Suprapubic skin (tissue), 4 donors: ENCODE results near the gene PYGB. TPM values are rescaled to one million over a fixed set of nuclear protein-coding genes. Genes with fewer than 3 reads are reported as not detected.
A peak's percentile ranks its signal among the peaks of the same experiment; 100 is the strongest.

Experiments
- DNase-seq, 2 donors: peaks; one replicate each; pipeline ENCODE4 v3.0.0-alpha.2; 2019; ENCODE audit warnings: low spot score in 2 of 2
- H3K27ac ChIP-seq: fragments of 200-600 bp; sonication (generic); one replicate; pipeline ENCODE4 v1.5.1; 2019
- H3K27me3 ChIP-seq: fragments of 200-600 bp; sonication (generic); one replicate; pipeline ENCODE4 v1.5.1; 2019
- H3K36me3 ChIP-seq: fragments of 200-600 bp; sonication (generic); one replicate; pipeline ENCODE4 v1.5.1; 2019
- H3K4me1 ChIP-seq: fragments of 200-600 bp; sonication (generic); one replicate; pipeline ENCODE4 v1.5.1; 2019
- H3K4me3 ChIP-seq: fragments of 200-600 bp; sonication (generic); one replicate; pipeline ENCODE4 v1.5.1; 2019; ENCODE audit warnings: mild to moderate bottlenecking
- H3K9me3 ChIP-seq: fragments of 200-600 bp; sonication (generic); one replicate; pipeline ENCODE4 v1.5.1; 2019
- CTCF ChIP-seq, 2 donors: fragments of 200-600 bp in 1 of 2; fragments of 450-650 bp in 1 of 2; sonication (generic) in 1 of 2; IDR thresholded peaks; one replicate each; pipeline ENCODE4 v1.5.1; 2016 to 2019; ENCODE audit warnings: antibody characterized with exemption in 2 of 2, mild to moderate bottlenecking in 1 of 2, moderate library complexity in 1 of 2
- EP300 ChIP-seq: sonication (generic); formaldehyde crosslinking; IDR thresholded peaks from one replicate; pipeline ENCODE4 v1.6.1; 2017; ENCODE audit warnings: antibody characterized with exemption
- POLR2A ChIP-seq, 2 donors: fragments of 450-650 bp; IDR thresholded peaks; one replicate each; pipeline ENCODE4 v1.6.1; 2017; ENCODE audit warnings: antibody characterized with exemption in 2 of 2, mild to moderate bottlenecking in 2 of 2, moderate library complexity in 2 of 2
- POLR2AphosphoS5 ChIP-seq, 3 donors: sonication (generic); formaldehyde crosslinking; IDR thresholded peaks; one replicate each; pipeline ENCODE4 v1.6.1; 2017; ENCODE audit warnings: antibody characterized with exemption in 3 of 3
- WGBS: methylation state at CpG from one replicate; pipeline ENCODE4 v1.1.5; 2018; 5-methylcytosine and 5-hydroxymethylcytosine counted together
- total RNA-seq, 4 donors: library from RNA; depleted of rRNA; stranded (reverse); fragments of >200 nt; gene quantifications; one replicate each; pipeline ENCODE4 v1.1.0, GENCODE V29; 2016

Gene PYGB
- total RNA-seq, 4 donors from 2014 or later = 142 to 247 (median 198) TPM

DNA sequence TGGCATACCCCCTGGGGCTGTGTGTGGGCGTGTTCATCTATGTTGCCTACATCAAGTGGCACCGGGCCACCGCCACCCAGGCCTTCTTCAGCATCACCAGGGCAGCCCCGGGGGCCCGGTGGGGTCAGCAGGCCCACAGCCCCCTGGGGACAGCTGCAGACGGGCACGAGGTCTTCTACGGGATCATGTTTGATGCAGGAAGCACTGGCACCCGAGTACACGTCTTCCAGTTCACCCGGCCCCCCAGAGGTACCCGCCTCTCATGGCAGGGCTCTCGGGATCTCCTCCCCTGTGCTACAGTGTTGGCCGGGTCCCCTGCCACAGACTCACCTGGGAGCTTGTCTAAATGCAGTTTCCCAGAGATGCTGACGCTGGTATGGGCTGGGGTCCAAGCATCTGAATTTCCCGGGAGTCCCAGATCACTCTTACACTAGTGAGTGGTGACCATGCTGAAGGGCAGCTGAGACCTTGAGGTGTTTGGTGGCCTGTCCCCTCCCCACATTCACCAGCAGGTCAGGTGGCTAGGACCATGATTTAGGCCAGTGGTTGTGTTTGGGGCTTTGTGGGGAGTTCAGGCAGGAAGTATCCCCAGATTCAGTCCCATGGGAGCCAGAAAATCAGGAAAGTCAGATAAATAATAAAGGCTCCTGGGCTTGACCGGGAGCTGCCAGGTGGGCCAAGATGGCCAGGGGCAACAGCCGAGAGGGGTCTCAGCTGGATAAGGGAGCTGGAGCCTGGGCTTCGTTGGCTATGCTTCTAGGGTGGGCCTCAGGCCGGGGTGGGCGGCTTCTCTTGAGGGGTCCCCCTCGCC is 40.5 kb upstream of the PYGB start:
- WGBS = 90% methylated on average over 10 of the region's 22 CpGs
- H3K9me3 ChIP-seq = no peaks in the 10 kb centered on the region
- H3K27me3 ChIP-seq = no peaks in the 10 kb centered on the region
- H3K4me3 ChIP-seq = no peak overlapping the region
- H3K4me1 ChIP-seq = peaks cover 20% of the 10 kb centered on the region
- TF ChIP-seq CTCF (IDR thresholded peaks at IDR 0.05) = no peak
- TF ChIP-seq POLR2A (IDR thresholded peaks at IDR 0.05) = no peak
- TF ChIP-seq POLR2AphosphoS5 (IDR thresholded peaks at IDR 0.05) = no peak
- no peak for TF ChIP-seq EP300
- peaks cover 29% of the 10 kb centered on the region for H3K36me3 ChIP-seq
- no peak overlapping the region for H3K27ac ChIP-seq
- no peak for DNase-seq

DNA sequence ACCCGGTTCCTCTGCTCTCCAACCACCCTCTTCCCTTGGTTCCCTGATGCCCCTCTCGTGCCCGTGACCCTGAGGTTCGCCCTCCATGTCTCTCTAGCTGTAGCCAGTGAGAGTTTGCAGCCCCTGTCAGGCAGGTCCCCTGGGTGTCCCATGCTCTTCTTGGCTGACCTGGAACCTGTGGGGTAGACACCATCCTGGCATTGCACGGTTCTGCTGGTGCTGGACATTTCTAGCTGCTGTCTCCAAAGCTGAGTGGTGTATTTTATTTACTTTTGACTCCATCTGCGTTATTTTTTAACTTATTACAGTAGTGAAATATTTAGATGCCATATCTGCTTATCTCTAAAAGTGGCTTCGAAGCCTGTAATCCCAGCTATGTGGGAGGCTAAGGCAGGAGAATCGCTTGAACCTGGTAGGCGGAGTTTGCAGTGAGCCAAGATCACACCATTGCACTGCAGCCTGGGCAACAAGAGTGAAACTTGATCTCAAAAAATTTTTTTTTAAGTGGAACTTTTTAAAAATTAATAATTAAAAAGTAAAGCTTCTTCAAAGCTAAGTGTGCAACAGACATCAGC is 39.8 kb upstream of the PYGB start:
- peaks cover 35% of the 10 kb centered on the region for H3K36me3 ChIP-seq
- H3K27me3 ChIP-seq = no peaks in the 10 kb centered on the region
- no peak for TF ChIP-seq CTCF (IDR thresholded peaks at IDR 0.05)
- TF ChIP-seq POLR2A (IDR thresholded peaks at IDR 0.05) = no peak
- TF ChIP-seq POLR2AphosphoS5 (IDR thresholded peaks at IDR 0.05) = no peak
- TF ChIP-seq EP300 = no peak
- H3K27ac ChIP-seq = no peak overlapping the region
- no peak for DNase-seq
- H3K9me3 ChIP-seq = no peaks in the 10 kb centered on the region
- no peak overlapping the region for H3K4me3 ChIP-seq
- peaks cover 20% of the 10 kb centered on the region for H3K4me1 ChIP-seq
- WGBS = 84% methylated on average over 9 of the region's 9 CpGs

- no peak for DNase-seq
- H3K4me1 ChIP-seq = peaks cover 16% of the 10 kb centered on the region
- H3K36me3 ChIP-seq = peaks cover 49% of the 10 kb centered on the region
- TF ChIP-seq POLR2A (IDR thresholded peaks at IDR 0.05) = no peak
- TF ChIP-seq EP300 = no peak
- no peak for TF ChIP-seq CTCF (IDR thresholded peaks at IDR 0.05)
- no peak for TF ChIP-seq POLR2AphosphoS5 (IDR thresholded peaks at IDR 0.05)
- H3K27me3 ChIP-seq = no peaks in the 10 kb centered on the region
- H3K4me3 ChIP-seq = no peak overlapping the region
- no peak overlapping the region for H3K27ac ChIP-seq
- H3K9me3 ChIP-seq = no peaks in the 10 kb centered on the region
- 100% methylated on average over 1 of the region's 1 CpG for WGBS
Measured at GRCh38 chr20:25209400-25209799, 38.5 kb upstream of the PYGB start.

DNA sequence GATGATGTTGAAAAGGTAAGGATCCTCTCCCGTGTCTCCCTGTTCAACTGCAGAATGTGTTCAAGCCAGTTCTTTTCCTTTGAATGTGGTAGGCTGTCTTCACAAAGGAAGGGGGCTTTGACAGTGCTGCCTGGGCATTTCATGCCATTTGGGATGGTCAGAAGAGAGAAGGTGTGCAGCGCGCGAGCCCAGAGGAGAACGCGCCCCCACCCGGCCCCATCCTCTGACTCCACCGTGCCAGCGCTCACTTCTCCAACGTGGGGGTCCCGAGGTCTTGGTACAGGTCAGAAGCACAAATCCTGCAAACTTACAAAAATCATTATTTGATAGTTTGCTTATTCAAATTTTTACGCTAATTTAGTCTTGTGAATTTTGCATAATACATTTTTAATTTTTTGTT is 38.0 kb upstream of the PYGB start:
- peak in 1 of 2 donors; percentile 69 for DNase-seq
- H3K27ac ChIP-seq = no peak overlapping the region
- H3K4me3 ChIP-seq = no peak overlapping the region
- H3K9me3 ChIP-seq = no peaks in the 10 kb centered on the region
- H3K4me1 ChIP-seq = peaks cover 11% of the 10 kb centered on the region
- no peaks in the 10 kb centered on the region for H3K27me3 ChIP-seq
- peaks cover 54% of the 10 kb centered on the region for H3K36me3 ChIP-seq
- TF ChIP-seq POLR2AphosphoS5 (IDR thresholded peaks at IDR 0.05) = no peak
- no peak for TF ChIP-seq CTCF (IDR thresholded peaks at IDR 0.05)
- no peak for TF ChIP-seq POLR2A (IDR thresholded peaks at IDR 0.05)
- TF ChIP-seq EP300 = no peak
- WGBS = 97% methylated on average over 12 of the region's 12 CpGs

GRCh38 chr20:25211273-25211672 is 36.6 kb upstream of the PYGB start:
- no peak overlapping the region for H3K4me3 ChIP-seq
- H3K36me3 ChIP-seq = peaks cover 67% of the 10 kb centered on the region
- H3K9me3 ChIP-seq = no peaks in the 10 kb centered on the region
- no peaks in the 10 kb centered on the region for H3K27me3 ChIP-seq
- TF ChIP-seq CTCF (IDR thresholded peaks at IDR 0.05) (no peak), EP300 (no peak), POLR2A (IDR thresholded peaks at IDR 0.05) (no peak), POLR2AphosphoS5 (IDR thresholded peaks at IDR 0.05) (no peak)
- 76% methylated on average over 7 of the region's 7 CpGs for WGBS
- H3K27ac ChIP-seq = no peak overlapping the region
- H3K4me1 ChIP-seq = no peaks in the 10 kb centered on the region
- no peak for DNase-seq
